B cell (primary cell): ENCODE results near the gene BCL2L1. TPM values are rescaled to one million over a fixed set of nuclear protein-coding genes. Genes with fewer than 3 reads are reported as not detected.

ENCODE experiments used
- ATAC-seq: fragments of 200-7000 bp; cut with Tn5 transposase; one replicate; pipeline ENCODE4 v1.10.0; 2021; ENCODE audit warnings: low read depth, mild to moderate bottlenecking, moderate number of reproducible peaks, moderate library complexity
- CTCF ChIA-PET: fragments of 350-600 bp; sonication (Branson Sonifier 250); formaldehyde crosslinking; loops from one replicate; lab custom pipeline; 2021; ENCODE audit warnings: antibody characterized with exemption, inconsistent platforms; lab: Charles Lee
- POLR2A ChIA-PET: fragments of 350-600 bp; sonication (Branson Sonifier 250); formaldehyde crosslinking; loops from one replicate; lab custom pipeline; 2021; ENCODE audit warnings: antibody characterized with exemption; lab: Charles Lee
- DNase-seq: peaks from one replicate; pipeline ENCODE4 v3.0.0; 2013
- H2AFZ ChIP-seq: 2 replicates; pipeline ENCODE4 v1.6.1; 2012; ENCODE audit warnings: mild to moderate bottlenecking, low read depth, low read length; ENCODE audit not compliant: insufficient read depth, poor library complexity, severe bottlenecking
- H3K27ac ChIP-seq, 2 donors: 1 replicate in 1 of 2; 2 replicates in 1 of 2; pipeline ENCODE4 v1.5.1; 2012 to 2013; ENCODE audit warnings: low read length in 2 of 2, mild to moderate bottlenecking in 2 of 2, moderate library complexity in 1 of 2
- H3K27me3 ChIP-seq, 4 experiments: fragments of 200-600 bp in 1 of 4; sonication (generic) in 1 of 4; replicated peaks in 1 of 4; 1 replicate in 2 of 4; 2 replicates in 2 of 4; pipeline versions ENCODE4 v1.6.1 to v1.7.0; 2013 to 2016; ENCODE audit warnings: low read length in 3 of 4, mild to moderate bottlenecking in 2 of 4, mixed read lengths in 1 of 4, moderate library complexity in 1 of 4; ENCODE audit not compliant: insufficient read depth in 4 of 4, control insufficient read depth in 3 of 4; ENCODE audit errors: control extremely low read depth in 1 of 4
- H3K36me3 ChIP-seq, 2 experiments: replicated peaks in 1 of 2; 1 replicate in 1 of 2; 2 replicates in 1 of 2; pipeline versions ENCODE4 v1.6.1 to v1.7.1; 2013; ENCODE audit warnings: low read length in 1 of 2; ENCODE audit not compliant: insufficient read depth in 2 of 2, control insufficient read depth in 1 of 2; ENCODE audit errors: control extremely low read depth in 1 of 2, extremely low read depth in 1 of 2
- H3K4me1 ChIP-seq, 2 donors: fragments of 200-600 bp in 1 of 2; sonication (generic) in 1 of 2; 1 replicate in 1 of 2; 2 replicates in 1 of 2; pipeline versions ENCODE4 v1.5.1 to v1.6.1; 2013 to 2017; ENCODE audit warnings: low read length in 2 of 2; ENCODE audit not compliant: control insufficient read depth in 2 of 2, insufficient read depth in 2 of 2
- H3K4me2 ChIP-seq: replicated peaks from 2 replicates; pipeline ENCODE3; 2012; ENCODE audit warnings: mild to moderate bottlenecking, low read depth, low read length; ENCODE audit not compliant: poor library complexity, severe bottlenecking
- H3K4me3 ChIP-seq, 5 experiments: fragments of 200-600 bp in 1 of 5; sonication (generic) in 1 of 5; 1 replicate in 3 of 5; 2 replicates in 2 of 5; pipeline versions ENCODE4 v1.5.1 to v1.7.0; 2011 to 2016; ENCODE audit warnings: low read length in 4 of 5, mild to moderate bottlenecking in 4 of 5, low read depth in 2 of 5, control low read depth in 1 of 5, moderate library complexity in 1 of 5; ENCODE audit not compliant: insufficient read depth in 1 of 5; ENCODE audit errors: control extremely low read depth in 1 of 5, extremely low read depth in 1 of 5
- H3K79me2 ChIP-seq: fragments of 200-600 bp; sonication (generic); one replicate; pipeline ENCODE4 v1.6.0; 2016; ENCODE audit warnings: low read length; ENCODE audit not compliant: control insufficient read depth, insufficient read depth
- H3K9ac ChIP-seq: fragments of 200-600 bp; sonication (generic); 2 replicates; pipeline ENCODE4 v1.6.1; 2017; ENCODE audit warnings: mild to moderate bottlenecking, low read length, moderate library complexity
- H3K9me3 ChIP-seq, 3 donors: one replicate each; pipeline versions ENCODE4 v1.6.1 to v1.7.1; 2013; ENCODE audit warnings: low read length in 2 of 3; ENCODE audit not compliant: control insufficient read depth in 2 of 3, insufficient read depth in 1 of 3; ENCODE audit errors: control extremely low read depth in 1 of 3
- H4K20me1 ChIP-seq: 2 replicates; pipeline ENCODE4 v1.6.0; 2012; ENCODE audit warnings: mild to moderate bottlenecking, low read length; ENCODE audit not compliant: insufficient read depth, control insufficient read depth, poor library complexity, severe bottlenecking
- H3K27ac Mint-ChIP-seq: one replicate; pipeline ENCODE4 v1.8.0; 2021; ENCODE audit warnings: mixed read lengths
- H3K27me3 Mint-ChIP-seq: one replicate; pipeline ENCODE4 v1.8.0; 2021; ENCODE audit warnings: mixed read lengths
- H3K4me1 Mint-ChIP-seq: one replicate; pipeline ENCODE4 v1.8.0; 2021; ENCODE audit warnings: mixed read lengths
- H3K4me3 Mint-ChIP-seq: one replicate; pipeline ENCODE4 v1.8.0; 2021; ENCODE audit warnings: mixed read lengths
- H3K9me3 Mint-ChIP-seq: one replicate; pipeline ENCODE4 v1.8.0; 2022; ENCODE audit warnings: mixed read lengths; ENCODE audit not compliant: insufficient read depth
- CTCF ChIP-seq: fragments of 200-600 bp; IDR thresholded peaks from one replicate; pipeline ENCODE4 v1.8.0; 2022; ENCODE audit warnings: antibody characterized with exemption, mild to moderate bottlenecking
- EZH2 ChIP-seq: IDR thresholded peaks from 2 replicates; pipeline ENCODE4 v1.6.1; 2012; ENCODE audit warnings: borderline replicate concordance, low read depth, mild to moderate bottlenecking, moderate library complexity, low read length; ENCODE audit not compliant: insufficient read depth, poor library complexity, severe bottlenecking
- WGBS: methylation state at CpG from one replicate; pipeline ENCODE4 v1.1.5; 2013; ENCODE audit warnings: missing lambda C conversion rate; ENCODE audit not compliant: insufficient coverage; 5-methylcytosine and 5-hydroxymethylcytosine counted together
- intact Hi-C: fragments of 100-400 bp; cut with micrococcal nuclease; formaldehyde crosslinking; loops from one replicate; pipeline ENCODE4 v1.10.0; 2022
- polyA plus RNA-seq: library from polyadenylated mRNA; depleted of rRNA; stranded (reverse); fragments of >200 nt; gene quantifications from 2 replicates; pipeline ENCODE4 v1.2.3, GENCODE V29; 2012
- total RNA-seq, 2 donors: library from RNA; stranded (reverse); fragments of 120-200 nt in 1 of 2; gene quantifications; 1 replicate in 1 of 2; 2 replicates in 1 of 2; pipeline versions ENCODE4 v1.2.3 to v1.2.4, GENCODE V29; 2013 to 2022

Gene BCL2L1
- total and polyA plus RNA-seq, 2 donors (not counting 1 experiment from before 2014, with no cell fraction given), result 10.1 to 33.0 TPM

- no peaks in the 10 kb centered on the region for H3K27me3 Mint-ChIP-seq
- Histone ChIP-seq H2AFZ (no peak overlapping the region), H3K4me1 (peaks cover 26 to 34% of the 10 kb centered on the region in 2 donors), H3K4me2 (no peak overlapping the region), H4K20me1 (no peaks in the 10 kb centered on the region), H3K36me3 (peaks cover 0 to 30% of the 10 kb centered on the region in 2 experiments), H3K9me3 (no peaks in the 10 kb centered on the region), H3K79me2 (peaks cover 68% of the 10 kb centered on the region), H3K9ac (no peak overlapping the region), H3K4me3 (no peak overlapping the region), H3K27ac (no peak overlapping the region), H3K27me3 (no peaks in the 10 kb centered on the region)
- peaks cover 49% of the 10 kb centered on the region for H3K4me1 Mint-ChIP-seq
- WGBS, result 100% methylated on average over 1 of the region's 2 CpGs
- peak overlapping the region; percentile 37 for H3K27ac Mint-ChIP-seq
- ATAC-seq (no peak), DNase-seq (no peak)
- POLR2A ChIA-PET, result no interaction called here
- intact Hi-C loops, result no loop called here
- H3K4me3 Mint-ChIP-seq, result peak overlapping the region; percentile 16
- CTCF ChIA-PET, result interaction anchor here (1.2 to 5.1 kb wide), 3 partner anchors 16 to 46 kb away, joined by 4 to 35 read pairs (median 6); no protein-coding TSS in a partner anchor
- TF ChIP-seq CTCF (no peak), EZH2 (no peak)
- no peaks in the 10 kb centered on the region for H3K9me3 Mint-ChIP-seq
These were observed 45.0 kb downstream of the BCL2L1 start for GRCh38 chr20:31677553-31678260.

GRCh38 chr20:31676609-31676989, 46.1 kb downstream of the BCL2L1 start:
- Histone ChIP-seq H3K79me2 (peaks cover 59% of the 10 kb centered on the region), H3K9ac (peak overlapping the region; percentile 87), H3K4me2 (peak overlapping the region; percentile 97), H4K20me1 (no peaks in the 10 kb centered on the region), H3K4me3 (no peak overlapping the region), H3K36me3 (peaks cover 0 to 30% of the 10 kb centered on the region in 2 experiments), H3K9me3 (no peaks in the 10 kb centered on the region), H3K4me1 (peaks cover 26 to 34% of the 10 kb centered on the region in 2 donors), H3K27me3 (no peaks in the 10 kb centered on the region), H2AFZ (no peak overlapping the region), H3K27ac (peak overlapping the region; percentile 64 to 92)
- ChIA-PET POLR2A (interaction anchor here (0.7 to 2.5 kb wide), 2 partner anchors 8 to 46 kb away, joined by 3 to 13 read pairs; no protein-coding TSS in a partner anchor), CTCF (interaction anchor here (0.8 to 5.1 kb wide), 4 partner anchors 9 to 47 kb away, joined by 3 to 35 read pairs (median 14); partner anchors contain the start of gene BCL2L1)
- peak overlapping the region; percentile 92 for H3K4me3 Mint-ChIP-seq
- WGBS, result 72% methylated on average over 4 of the region's 7 CpGs
- ATAC-seq, result no peak
- no peaks in the 10 kb centered on the region for H3K27me3 Mint-ChIP-seq
- DNase-seq, result no peak
- no peaks in the 10 kb centered on the region for H3K9me3 Mint-ChIP-seq
- H3K4me1 Mint-ChIP-seq, result peaks cover 49% of the 10 kb centered on the region
- peak overlapping the region; percentile 93 for H3K27ac Mint-ChIP-seq
- TF ChIP-seq EZH2, result no peak
- TF ChIP-seq CTCF, result no peak
- intact Hi-C loops, result no loop called here
